ENCODE data around the gene REL.

DNA sequence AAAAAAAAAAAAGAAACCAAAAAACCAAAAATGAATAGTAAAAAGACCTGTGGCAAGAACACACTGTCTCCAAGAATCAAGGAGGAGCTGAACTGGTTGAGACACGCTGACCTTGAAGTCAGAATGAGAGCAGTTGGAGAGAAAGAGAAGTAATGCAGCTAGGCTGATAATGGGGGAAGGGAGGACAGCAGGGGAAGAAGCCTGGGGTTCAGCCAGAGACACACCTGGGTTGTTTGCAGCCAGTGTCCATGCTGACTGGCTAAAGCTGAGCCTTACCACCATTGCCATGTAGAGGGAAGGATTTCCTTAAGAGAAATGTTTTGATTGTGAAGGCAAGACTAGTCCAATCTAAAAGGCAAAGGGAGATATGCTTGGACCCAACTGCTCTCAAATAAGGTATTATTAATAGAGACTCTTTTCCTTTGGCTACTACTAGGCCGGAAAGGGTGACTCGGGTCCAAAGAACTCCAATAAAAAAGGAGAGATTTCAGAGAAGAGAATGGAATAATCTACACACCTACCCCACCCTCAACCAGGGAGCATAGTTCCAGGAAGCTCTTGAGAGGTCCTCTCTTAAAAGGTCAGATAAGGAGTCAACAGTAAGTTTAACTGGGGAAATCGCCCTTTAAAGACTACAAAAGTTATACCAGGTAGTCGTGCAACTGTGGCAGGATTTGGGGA is 25.2 kb upstream of the REL start:
- TF ChIP-seq, protein P1, sequence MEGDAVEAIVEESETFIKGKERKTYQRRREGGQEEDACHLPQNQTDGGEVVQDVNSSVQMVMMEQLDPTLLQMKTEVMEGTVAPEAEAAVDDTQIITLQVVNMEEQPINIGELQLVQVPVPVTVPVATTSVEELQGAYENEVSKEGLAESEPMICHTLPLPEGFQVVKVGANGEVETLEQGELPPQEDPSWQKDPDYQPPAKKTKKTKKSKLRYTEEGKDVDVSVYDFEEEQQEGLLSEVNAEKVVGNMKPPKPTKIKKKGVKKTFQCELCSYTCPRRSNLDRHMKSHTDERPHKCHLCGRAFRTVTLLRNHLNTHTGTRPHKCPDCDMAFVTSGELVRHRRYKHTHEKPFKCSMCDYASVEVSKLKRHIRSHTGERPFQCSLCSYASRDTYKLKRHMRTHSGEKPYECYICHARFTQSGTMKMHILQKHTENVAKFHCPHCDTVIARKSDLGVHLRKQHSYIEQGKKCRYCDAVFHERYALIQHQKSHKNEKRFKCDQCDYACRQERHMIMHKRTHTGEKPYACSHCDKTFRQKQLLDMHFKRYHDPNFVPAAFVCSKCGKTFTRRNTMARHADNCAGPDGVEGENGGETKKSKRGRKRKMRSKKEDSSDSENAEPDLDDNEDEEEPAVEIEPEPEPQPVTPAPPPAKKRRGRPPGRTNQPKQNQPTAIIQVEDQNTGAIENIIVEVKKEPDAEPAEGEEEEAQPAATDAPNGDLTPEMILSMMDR (IDR thresholded peaks at IDR 0.05) = no peak
- TF ChIP-seq, protein P2, sequence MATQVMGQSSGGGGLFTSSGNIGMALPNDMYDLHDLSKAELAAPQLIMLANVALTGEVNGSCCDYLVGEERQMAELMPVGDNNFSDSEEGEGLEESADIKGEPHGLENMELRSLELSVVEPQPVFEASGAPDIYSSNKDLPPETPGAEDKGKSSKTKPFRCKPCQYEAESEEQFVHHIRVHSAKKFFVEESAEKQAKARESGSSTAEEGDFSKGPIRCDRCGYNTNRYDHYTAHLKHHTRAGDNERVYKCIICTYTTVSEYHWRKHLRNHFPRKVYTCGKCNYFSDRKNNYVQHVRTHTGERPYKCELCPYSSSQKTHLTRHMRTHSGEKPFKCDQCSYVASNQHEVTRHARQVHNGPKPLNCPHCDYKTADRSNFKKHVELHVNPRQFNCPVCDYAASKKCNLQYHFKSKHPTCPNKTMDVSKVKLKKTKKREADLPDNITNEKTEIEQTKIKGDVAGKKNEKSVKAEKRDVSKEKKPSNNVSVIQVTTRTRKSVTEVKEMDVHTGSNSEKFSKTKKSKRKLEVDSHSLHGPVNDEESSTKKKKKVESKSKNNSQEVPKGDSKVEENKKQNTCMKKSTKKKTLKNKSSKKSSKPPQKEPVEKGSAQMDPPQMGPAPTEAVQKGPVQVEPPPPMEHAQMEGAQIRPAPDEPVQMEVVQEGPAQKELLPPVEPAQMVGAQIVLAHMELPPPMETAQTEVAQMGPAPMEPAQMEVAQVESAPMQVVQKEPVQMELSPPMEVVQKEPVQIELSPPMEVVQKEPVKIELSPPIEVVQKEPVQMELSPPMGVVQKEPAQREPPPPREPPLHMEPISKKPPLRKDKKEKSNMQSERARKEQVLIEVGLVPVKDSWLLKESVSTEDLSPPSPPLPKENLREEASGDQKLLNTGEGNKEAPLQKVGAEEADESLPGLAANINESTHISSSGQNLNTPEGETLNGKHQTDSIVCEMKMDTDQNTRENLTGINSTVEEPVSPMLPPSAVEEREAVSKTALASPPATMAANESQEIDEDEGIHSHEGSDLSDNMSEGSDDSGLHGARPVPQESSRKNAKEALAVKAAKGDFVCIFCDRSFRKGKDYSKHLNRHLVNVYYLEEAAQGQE (IDR thresholded peaks at IDR 0.05; ENCODE audit: low read depth, low read length) = no peak
- TF ChIP-seq MXI1 (IDR thresholded peaks at IDR 0.05; ENCODE audit: low read depth, low read length) (no peak), RCOR1 (IDR thresholded peaks at IDR 0.05; ENCODE audit: low read length) (no peak), TAF1 (IDR thresholded peaks at IDR 0.05; ENCODE audit: borderline replicate concordance, low read depth, low read length) (no peak), RXRA (IDR thresholded peaks at IDR 0.05; ENCODE audit: borderline replicate concordance, low read depth) (no peak), EP300 (IDR thresholded peaks at IDR 0.05; ENCODE audit: borderline replicate concordance in 1 of 2, low read depth in 1 of 2, low read length in 1 of 2) (no peak), RAD21 (IDR thresholded peaks at IDR 0.05; ENCODE audit: low read length) (no peak), SMC3 (IDR thresholded peaks at IDR 0.05; ENCODE audit: low read depth, low read length) (no peak)
- TF ChIP-seq, protein P3, sequence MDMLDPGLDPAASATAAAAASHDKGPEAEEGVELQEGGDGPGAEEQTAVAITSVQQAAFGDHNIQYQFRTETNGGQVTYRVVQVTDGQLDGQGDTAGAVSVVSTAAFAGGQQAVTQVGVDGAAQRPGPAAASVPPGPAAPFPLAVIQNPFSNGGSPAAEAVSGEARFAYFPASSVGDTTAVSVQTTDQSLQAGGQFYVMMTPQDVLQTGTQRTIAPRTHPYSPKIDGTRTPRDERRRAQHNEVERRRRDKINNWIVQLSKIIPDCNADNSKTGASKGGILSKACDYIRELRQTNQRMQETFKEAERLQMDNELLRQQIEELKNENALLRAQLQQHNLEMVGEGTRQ (IDR thresholded peaks at IDR 0.05; ENCODE audit: borderline replicate concordance, low read depth, low read length) = no peak

Measured in SK-N-SH (cell line).